Measurements from ENCODE around the gene NT5DC4.
"Not testable (repeated sequence)": the region's sequence is repeated elsewhere in the genome, so short reads cannot be mapped to it uniquely, and the experiment has no call there.

NT5DC4 gene

GRCh38 chr2:112713926-112714325 lies 6.9 kb upstream of the NT5DC4 start:
- Histone ChIP-seq H3K9ac (ENCODE audit: low read depth, low read length) (no peak overlapping the region), H4K20me1 (ENCODE audit: insufficient read depth, low read length) (no peaks in the 10 kb centered on the region), H3K9me3 (ENCODE audit: insufficient read depth, low read length, severe bottlenecking) (no peaks in the 10 kb centered on the region), H3K36me3 (ENCODE audit: insufficient read depth, low read length) (no peaks in the 10 kb centered on the region), H3K4me1 (ENCODE audit: insufficient read depth, low read length) (no peaks in the 10 kb centered on the region), H3K27me3 (ENCODE audit: insufficient read depth, low read length, poor library complexity) (no peaks in the 10 kb centered on the region), H3K4me2 (ENCODE audit: insufficient read depth, low read length) (no peak overlapping the region), H3K27ac (ENCODE audit: low read length) (no peak overlapping the region), H3K79me2 (ENCODE audit: insufficient read depth, low read length) (no peaks in the 10 kb centered on the region), H3K4me3 (ENCODE audit: low read depth in 1 of 2, low read length in 2 of 2) (no peak overlapping the region), H2AFZ (ENCODE audit: low read depth, low read length) (no peak overlapping the region)
- TF ChIP-seq, protein P1, sequence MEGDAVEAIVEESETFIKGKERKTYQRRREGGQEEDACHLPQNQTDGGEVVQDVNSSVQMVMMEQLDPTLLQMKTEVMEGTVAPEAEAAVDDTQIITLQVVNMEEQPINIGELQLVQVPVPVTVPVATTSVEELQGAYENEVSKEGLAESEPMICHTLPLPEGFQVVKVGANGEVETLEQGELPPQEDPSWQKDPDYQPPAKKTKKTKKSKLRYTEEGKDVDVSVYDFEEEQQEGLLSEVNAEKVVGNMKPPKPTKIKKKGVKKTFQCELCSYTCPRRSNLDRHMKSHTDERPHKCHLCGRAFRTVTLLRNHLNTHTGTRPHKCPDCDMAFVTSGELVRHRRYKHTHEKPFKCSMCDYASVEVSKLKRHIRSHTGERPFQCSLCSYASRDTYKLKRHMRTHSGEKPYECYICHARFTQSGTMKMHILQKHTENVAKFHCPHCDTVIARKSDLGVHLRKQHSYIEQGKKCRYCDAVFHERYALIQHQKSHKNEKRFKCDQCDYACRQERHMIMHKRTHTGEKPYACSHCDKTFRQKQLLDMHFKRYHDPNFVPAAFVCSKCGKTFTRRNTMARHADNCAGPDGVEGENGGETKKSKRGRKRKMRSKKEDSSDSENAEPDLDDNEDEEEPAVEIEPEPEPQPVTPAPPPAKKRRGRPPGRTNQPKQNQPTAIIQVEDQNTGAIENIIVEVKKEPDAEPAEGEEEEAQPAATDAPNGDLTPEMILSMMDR (IDR thresholded peaks at IDR 0.05; ENCODE audit: borderline replicate concordance, extremely low read depth, low read length, poor library complexity, severe bottlenecking) = no peak
- no peak for TF ChIP-seq EZH2 (IDR thresholded peaks at IDR 0.05; ENCODE audit: borderline replicate concordance, low read depth, low read length, severe bottlenecking)
- ATAC-seq (ENCODE audit: insufficient read depth, low read depth) (no peak), DNase-seq (no peak)

GRCh38 chr2:112714331-112714730 lies 6.5 kb upstream of the NT5DC4 start:
- H3K9me3 ChIP-seq (ENCODE audit: insufficient read depth, low read length, severe bottlenecking) = no peaks in the 10 kb centered on the region
- H3K27ac ChIP-seq (ENCODE audit: low read length) = no peak overlapping the region
- no peak overlapping the region for H3K4me2 ChIP-seq (ENCODE audit: insufficient read depth, low read length)
- no peaks in the 10 kb centered on the region for H3K4me1 ChIP-seq (ENCODE audit: insufficient read depth, low read length)
- no peak overlapping the region for H2AFZ ChIP-seq (ENCODE audit: low read depth, low read length)
- no peaks in the 10 kb centered on the region for H3K36me3 ChIP-seq (ENCODE audit: insufficient read depth, low read length)
- ATAC-seq (ENCODE audit: insufficient read depth, low read depth) = no peak
- H3K9ac ChIP-seq (ENCODE audit: low read depth, low read length) = no peak overlapping the region
- no peak overlapping the region for H3K4me3 ChIP-seq (ENCODE audit: low read depth in 1 of 2, low read length in 2 of 2)
- no peaks in the 10 kb centered on the region for H3K79me2 ChIP-seq (ENCODE audit: insufficient read depth, low read length)
- no peak for DNase-seq
- no peaks in the 10 kb centered on the region for H4K20me1 ChIP-seq (ENCODE audit: insufficient read depth, low read length)
- TF ChIP-seq, protein P1 (IDR thresholded peaks at IDR 0.05; ENCODE audit: borderline replicate concordance, extremely low read depth, low read length, poor library complexity, severe bottlenecking) = no peak
- no peak for TF ChIP-seq EZH2 (IDR thresholded peaks at IDR 0.05; ENCODE audit: borderline replicate concordance, low read depth, low read length, severe bottlenecking)
- H3K27me3 ChIP-seq (ENCODE audit: insufficient read depth, low read length, poor library complexity) = no peaks in the 10 kb centered on the region

- H3K4me1 ChIP-seq (ENCODE audit: insufficient read depth, low read length) = no peaks in the 10 kb centered on the region
- H3K36me3 ChIP-seq (ENCODE audit: insufficient read depth, low read length) = no peaks in the 10 kb centered on the region
- DNase-seq (no peak), ATAC-seq (ENCODE audit: insufficient read depth, low read depth) (no peak)
- no peak overlapping the region for H3K4me3 ChIP-seq (ENCODE audit: low read depth in 1 of 2, low read length in 2 of 2)
- no peaks in the 10 kb centered on the region for H4K20me1 ChIP-seq (ENCODE audit: insufficient read depth, low read length)
- H3K27ac ChIP-seq (ENCODE audit: low read length) = no peak overlapping the region
- H2AFZ ChIP-seq (ENCODE audit: low read depth, low read length) = no peak overlapping the region
- no peak overlapping the region for H3K9ac ChIP-seq (ENCODE audit: low read depth, low read length)
- no peaks in the 10 kb centered on the region for H3K79me2 ChIP-seq (ENCODE audit: insufficient read depth, low read length)
- no peak overlapping the region for H3K4me2 ChIP-seq (ENCODE audit: insufficient read depth, low read length)
- TF ChIP-seq EZH2 (IDR thresholded peaks at IDR 0.05; ENCODE audit: borderline replicate concordance, low read depth, low read length, severe bottlenecking) = no peak
- TF ChIP-seq, protein P1 (IDR thresholded peaks at IDR 0.05; ENCODE audit: borderline replicate concordance, extremely low read depth, low read length, poor library complexity, severe bottlenecking) = no peak
- H3K27me3 ChIP-seq (ENCODE audit: insufficient read depth, low read length, poor library complexity) = no peaks in the 10 kb centered on the region
- H3K9me3 ChIP-seq (ENCODE audit: insufficient read depth, low read length, severe bottlenecking) = no peaks in the 10 kb centered on the region
Measured at GRCh38 chr2:112714836-112715631, 5.8 kb upstream of the NT5DC4 start.

GRCh38 chr2:112716094-112716493 lies 4.7 kb upstream of the NT5DC4 start:
- ATAC-seq (ENCODE audit: insufficient read depth, low read depth) = not testable (repeated sequence)

GRCh38 chr2:112716826-112717352 lies 3.9 kb upstream of the NT5DC4 start:
- H3K9me3 ChIP-seq (ENCODE audit: insufficient read depth, low read length, severe bottlenecking); H4K20me1 ChIP-seq (ENCODE audit: insufficient read depth, low read length); H3K79me2 ChIP-seq (ENCODE audit: insufficient read depth, low read length): not testable (repeated sequence)

More at GRCh38 chr2:112716094-112716493, 4.7 kb upstream of the NT5DC4 start:
- not testable (repeated sequence) for H3K9me3 ChIP-seq (ENCODE audit: insufficient read depth, low read length, severe bottlenecking); H3K27me3 ChIP-seq (ENCODE audit: insufficient read depth, low read length, poor library complexity); H3K4me1 ChIP-seq (ENCODE audit: insufficient read depth, low read length); H3K36me3 ChIP-seq (ENCODE audit: insufficient read depth, low read length); H3K4me2 ChIP-seq (ENCODE audit: insufficient read depth, low read length); H3K9ac ChIP-seq (ENCODE audit: low read depth, low read length); H4K20me1 ChIP-seq (ENCODE audit: insufficient read depth, low read length); H3K79me2 ChIP-seq (ENCODE audit: insufficient read depth, low read length); DNase-seq; H2AFZ ChIP-seq (ENCODE audit: low read depth, low read length); H3K27ac ChIP-seq (ENCODE audit: low read length); H3K4me3 ChIP-seq (ENCODE audit: low read depth in 1 of 2, low read length in 2 of 2)

More at GRCh38 chr2:112716826-112717352, 3.9 kb upstream of the NT5DC4 start:
- not testable (repeated sequence) for H3K9ac ChIP-seq (ENCODE audit: low read depth, low read length); H3K36me3 ChIP-seq (ENCODE audit: insufficient read depth, low read length); H3K4me3 ChIP-seq (ENCODE audit: low read depth in 1 of 2, low read length in 2 of 2); H3K27ac ChIP-seq (ENCODE audit: low read length); DNase-seq; H3K4me1 ChIP-seq (ENCODE audit: insufficient read depth, low read length); H3K4me2 ChIP-seq (ENCODE audit: insufficient read depth, low read length); H3K27me3 ChIP-seq (ENCODE audit: insufficient read depth, low read length, poor library complexity); H2AFZ ChIP-seq (ENCODE audit: low read depth, low read length); ATAC-seq (ENCODE audit: insufficient read depth, low read depth)
